Measurements from ENCODE around the gene ATP7A. TPM values are rescaled to one million over a fixed set of nuclear protein-coding genes. Genes with fewer than 3 reads are reported as not detected.

ATP7A gene
- total and polyA plus RNA-seq, 9 of the 15 experiments (the other 6 are each of a cell fraction or from before 2014, with no cell fraction given): 7.8 to 22.7 (median 11.6) TPM

GRCh38 chrX:77894921-77895886 lies 15.3 kb upstream of the ATP7A start, which contains the start of gene MAGT1 (continued):
- TF ChIP-seq MGA (IDR thresholded peaks at IDR 0.05) (no peak), NFIC (IDR thresholded peaks at IDR 0.05) (0 out of 2 replicates have a peak, but pooled peaks have one; percentile 10), THRA (IDR thresholded peaks at IDR 0.05) (no peak), MBD2 (IDR thresholded peaks at IDR 0.05; ENCODE audit: borderline replicate concordance, low read depth) (0 out of 2 replicates have a peak, but pooled peaks have one; percentile 34), TFAP4 (CRISPR knock-in tag; IDR thresholded peaks at IDR 0.05; ENCODE audit: borderline replicate concordance) (peak; percentile 55; the same call in 1 of the 2 replicates), ZBTB34 (CRISPR knock-in tag; IDR thresholded peaks at IDR 0.05) (no peak), ZBTB5 (IDR thresholded peaks at IDR 0.05) (no peak)

Data from K562 (cell line).